GM12801 (cell line): ENCODE data around the gene ABLIM1.

ENCODE experiments used
- TF ChIP-seq, protein P1 (sequence below): IDR thresholded peaks from one replicate; pipeline ENCODE4 v1.5.1; 2011; ENCODE audit warnings: control low read depth; ENCODE audit not compliant: insufficient read length; ENCODE audit errors: extremely low read depth

ABLIM1 gene

DNA sequence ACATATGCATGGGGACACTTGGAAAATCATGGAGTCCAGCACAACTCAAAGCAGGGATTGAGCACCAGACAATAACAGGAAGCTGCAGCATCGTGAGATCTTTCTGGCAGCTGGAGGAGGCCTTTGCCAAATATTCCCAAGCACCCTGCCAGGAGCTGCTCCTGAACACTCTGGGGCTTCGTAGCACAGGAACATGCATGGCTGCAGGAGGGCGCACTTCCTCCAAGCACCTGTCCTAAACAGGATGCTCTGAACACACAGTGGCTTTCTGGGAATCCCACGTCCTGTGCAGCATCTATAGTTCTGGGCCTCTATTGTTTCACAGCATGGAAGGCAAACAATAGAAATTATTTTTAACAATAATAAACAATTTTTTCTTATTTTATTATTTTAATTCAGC lies 4.1 kb downstream of the ABLIM1 start:
- TF ChIP-seq, protein P1, sequence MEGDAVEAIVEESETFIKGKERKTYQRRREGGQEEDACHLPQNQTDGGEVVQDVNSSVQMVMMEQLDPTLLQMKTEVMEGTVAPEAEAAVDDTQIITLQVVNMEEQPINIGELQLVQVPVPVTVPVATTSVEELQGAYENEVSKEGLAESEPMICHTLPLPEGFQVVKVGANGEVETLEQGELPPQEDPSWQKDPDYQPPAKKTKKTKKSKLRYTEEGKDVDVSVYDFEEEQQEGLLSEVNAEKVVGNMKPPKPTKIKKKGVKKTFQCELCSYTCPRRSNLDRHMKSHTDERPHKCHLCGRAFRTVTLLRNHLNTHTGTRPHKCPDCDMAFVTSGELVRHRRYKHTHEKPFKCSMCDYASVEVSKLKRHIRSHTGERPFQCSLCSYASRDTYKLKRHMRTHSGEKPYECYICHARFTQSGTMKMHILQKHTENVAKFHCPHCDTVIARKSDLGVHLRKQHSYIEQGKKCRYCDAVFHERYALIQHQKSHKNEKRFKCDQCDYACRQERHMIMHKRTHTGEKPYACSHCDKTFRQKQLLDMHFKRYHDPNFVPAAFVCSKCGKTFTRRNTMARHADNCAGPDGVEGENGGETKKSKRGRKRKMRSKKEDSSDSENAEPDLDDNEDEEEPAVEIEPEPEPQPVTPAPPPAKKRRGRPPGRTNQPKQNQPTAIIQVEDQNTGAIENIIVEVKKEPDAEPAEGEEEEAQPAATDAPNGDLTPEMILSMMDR, result no peak

- TF ChIP-seq, protein P1, result no peak
Measured at GRCh38 chr10:114652402-114653368, 5.4 kb downstream of the ABLIM1 start.

GRCh38 chr10:114650831-114651230 lies 7.2 kb downstream of the ABLIM1 start:
- TF ChIP-seq, protein P1, result no peak

- TF ChIP-seq, protein P1, result no peak
Measured at GRCh38 chr10:114650266-114650665, 7.8 kb downstream of the ABLIM1 start.

- TF ChIP-seq, protein P1, result no peak
Measured at GRCh38 chr10:114649217-114649903, 8.7 kb downstream of the ABLIM1 start.

DNA sequence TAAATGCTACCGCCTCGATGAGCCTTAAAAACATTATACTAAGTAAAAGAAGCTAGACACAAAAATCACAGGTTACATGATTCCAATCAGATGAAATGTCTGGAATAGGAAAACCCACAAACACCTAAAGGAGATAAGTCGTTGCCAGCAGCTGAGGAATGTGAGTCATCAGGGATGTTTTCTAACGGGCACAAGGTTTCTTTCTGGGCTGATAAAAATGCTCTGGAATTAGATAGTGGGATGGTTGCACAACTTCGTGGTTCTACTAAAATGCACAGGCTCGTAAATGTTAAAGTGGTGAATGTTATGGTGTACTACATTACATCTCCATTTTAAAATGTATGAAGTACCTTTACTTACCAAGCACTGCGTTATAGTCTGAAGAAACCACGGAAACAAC lies 9.7 kb downstream of the ABLIM1 start:
- TF ChIP-seq, protein P1, result no peak

GRCh38 chr10:114647545-114648138 lies 10.4 kb downstream of the ABLIM1 start:
- TF ChIP-seq, protein P1, result no peak
